K562 (cell line): ENCODE data around the gene GMPR2. TPM values are rescaled to one million over a fixed set of nuclear protein-coding genes. Genes with fewer than 3 reads are reported as not detected.

Source experiments
- ATAC-seq: fragments of 200-7000 bp; cut with Tn5 transposase; 3 replicates; pipeline ENCODE4 v1.9.1; 2020; ENCODE audit warnings: moderate library complexity
- BruUV-seq: library from RNA; stranded (reverse); fragments of 400-500 nt; replicated peaks from 2 replicates; lab custom pipeline; 2021; lab: Mats Ljungman, UMichigan
- CTCF ChIA-PET: fragments of 300-600 bp; formaldehyde crosslinking; extraction: SDS; loops from one replicate; lab custom pipeline; 2021; ENCODE audit warnings: low intra/inter-chr PET ratio; lab: Yijun Ruan, JAX
- POLR2A ChIA-PET: fragments of 300-600, 350-650 bp; sonication (Branson Sonifier 250); formaldehyde crosslinking; extraction: SDS; loops from one replicate; lab custom pipeline; 2021; ENCODE audit warnings: antibody characterized with exemption, inconsistent platforms; lab: Yijun Ruan, JAX
- DNase-seq, 4 experiments: peaks; one replicate each; pipeline versions ENCODE4 v3.0.0 to v3.0.0-alpha.2; 2011 to 2018; ENCODE audit warnings: low spot score in 3 of 4, mixed read lengths in 3 of 4; ENCODE audit errors: extremely low read depth in 1 of 4
- FAIRE-seq: peaks from 2 replicates; lab custom pipeline; 2011; peaks lifted over from hg19 to GRCh38; lab: Jason Lieb, UNC
- H2AFZ ChIP-seq: 2 replicates; pipeline ENCODE4 v1.6.0; 2011; ENCODE audit warnings: low read depth, low read length, control low read depth, inconsistent platforms
- H3K27ac ChIP-seq: fragments of 200-600 bp; 3 replicates; pipeline ENCODE4 v1.8.0; 2011; ENCODE audit warnings: low read depth, mild to moderate bottlenecking, control low read depth, inconsistent platforms, low read length, moderate library complexity, mixed read lengths; ENCODE audit errors: extremely low read depth
- H3K27me3 ChIP-seq, 2 experiments: fragments of 300-600 bp in 1 of 2; 2 replicates in 1 of 2; 3 replicates in 1 of 2; pipeline versions ENCODE4 v1.6.0 to v1.8.0; 2011; ENCODE audit warnings: inconsistent platforms in 2 of 2, low read length in 2 of 2, mild to moderate bottlenecking in 1 of 2, mixed read lengths in 1 of 2, moderate library complexity in 1 of 2; ENCODE audit not compliant: control insufficient read depth in 2 of 2, insufficient read depth in 2 of 2
- H3K36me3 ChIP-seq: fragments of 300-600 bp; 3 replicates; pipeline ENCODE4 v1.8.0; 2011; ENCODE audit warnings: mild to moderate bottlenecking, low read length, inconsistent platforms; ENCODE audit not compliant: control insufficient read depth, insufficient read depth
- H3K4me1 ChIP-seq, 2 experiments: fragments of 200-600 bp in 1 of 2; replicated peaks in 1 of 2; 2 replicates in 1 of 2; 3 replicates in 1 of 2; pipeline versions ENCODE4 v1.5.1 to v1.8.0; 2011; ENCODE audit warnings: inconsistent platforms in 2 of 2, low read length in 2 of 2, mild to moderate bottlenecking in 1 of 2, mixed read lengths in 1 of 2, moderate library complexity in 1 of 2; ENCODE audit not compliant: control insufficient read depth in 2 of 2, insufficient read depth in 2 of 2
- H3K4me2 ChIP-seq: 2 replicates; pipeline ENCODE4 v1.6.1; 2011; ENCODE audit warnings: low read length, control low read depth, inconsistent platforms, mixed read lengths; ENCODE audit not compliant: insufficient read depth
- H3K4me3 ChIP-seq: fragments of 200-600 bp; sonication (generic), shearing (Covaris generic); 2 replicates; pipeline ENCODE4 v1.5.1; 2016; ENCODE audit warnings: control low read depth, inconsistent platforms
- H3K79me2 ChIP-seq: fragments of 200-600 bp; 3 replicates; pipeline ENCODE4 v1.8.0; 2011; ENCODE audit warnings: low read length, inconsistent platforms; ENCODE audit not compliant: control insufficient read depth, insufficient read depth
- H3K9ac ChIP-seq, 2 experiments: 2 replicates each; pipeline versions ENCODE4 v1.6.0 to v1.6.1; 2011; ENCODE audit warnings: low read depth in 2 of 2, low read length in 2 of 2, control low read depth in 1 of 2, inconsistent platforms in 1 of 2, mild to moderate bottlenecking in 1 of 2, mixed read lengths in 1 of 2; ENCODE audit not compliant: insufficient read depth in 1 of 2
- H3K9me1 ChIP-seq: one replicate; pipeline ENCODE4 v1.6.0; 2011; ENCODE audit warnings: inconsistent platforms, mild to moderate bottlenecking, low read length, moderate library complexity; ENCODE audit not compliant: control insufficient read depth, insufficient read depth
- H3K9me3 ChIP-seq: replicated peaks from 2 replicates; pipeline ENCODE4 v1.5.1; 2011; ENCODE audit warnings: low read depth, low read length, inconsistent platforms; ENCODE audit not compliant: control insufficient read depth, insufficient read depth
- H4K20me1 ChIP-seq: replicated peaks from 2 replicates; pipeline ENCODE4 v1.6.1; 2011; ENCODE audit warnings: low read length, inconsistent platforms, mixed read lengths; ENCODE audit not compliant: control insufficient read depth, insufficient read depth
- CUX1 ChIP-seq: fragments of 200-800 bp; sonication (Bioruptor generic); IDR thresholded peaks from 2 replicates; pipeline ENCODE4 v1.6.1; 2016; ENCODE audit warnings: missing genetic modification characterization, missing compliant biosample characterization
- NCOA4 ChIP-seq: fragments of 450-650 bp; IDR thresholded peaks from 2 replicates; pipeline ENCODE4 v1.6.1; 2018; ENCODE audit warnings: mild to moderate bottlenecking; ENCODE audit not compliant: partially characterized antibody
- ZFPM2 ChIP-seq: fragments of 250-450 bp; sonication (Bioruptor Pico); IDR thresholded peaks from 2 replicates; pipeline ENCODE4 v1.5.1; 2022; ENCODE audit warnings: mild to moderate bottlenecking
- WGBS: fragments of 100-300 bp; shearing (Covaris generic); methylation state at CpG from one replicate; pipeline ENCODE4 v1.1.6; 2016; ENCODE audit warnings: low coverage, mixed read lengths; ENCODE audit not compliant: insufficient coverage; ENCODE audit errors: missing lambda C conversion rate; 5-methylcytosine and 5-hydroxymethylcytosine counted together
- in situ Hi-C: fragments of 300-500 bp; cut with MboI; formaldehyde crosslinking; loops from 4 replicates; pipeline ENCODE4 v1.15.0; 2018; ENCODE audit warnings: inconsistent platforms, mixed read lengths
- intact Hi-C: fragments of 100-400 bp; cut with micrococcal nuclease; formaldehyde crosslinking; loops from 2 replicates; pipeline ENCODE4 v1.14.2; 2022
- polyA plus RNA-seq, 8 experiments: library from polyadenylated mRNA; depleted of rRNA in 4 of 8; stranded (reverse) in 5 of 8; unstranded in 3 of 8; fragments of >200 nt; fragmentation: Nextera tagmentation in 2 of 8; fragmentation: Illumina TruSeq in 1 of 8; extraction: Ambion mirVana in 2 of 8; extraction: Trizol in 1 of 8; gene quantifications; 2 replicates each; pipeline versions ENCODE4 v1.2.1 to v1.2.3, GENCODE V29; 2011 to 2014; ENCODE audit warnings: inconsistent platforms in 1 of 8, missing spikeins in 1 of 8
- total RNA-seq, 7 experiments: library from RNA; depleted of rRNA in 6 of 7; stranded (reverse); fragments of >200 nt in 6 of 7; fragmentation: Illumina TruSeq in 2 of 7; extraction: Trizol in 2 of 7; gene quantifications; 2 replicates each; pipeline versions ENCODE4 v1.2.1 to v1.2.3, GENCODE V29; 2011 to 2021; ENCODE audit warnings: low replicate concordance in 1 of 7
- TF ChIP-seq, protein P1 (sequence below): fragments of 450-650 bp; IDR thresholded peaks from 2 replicates; pipeline ENCODE4 v1.7.1; 2018; ENCODE audit warnings: mild to moderate bottlenecking, low read depth; ENCODE audit not compliant: partially characterized antibody

The GMPR2 gene
- total and polyA plus RNA-seq, 9 of the 15 experiments (the other 6 are each of a cell fraction or from before 2014, with no cell fraction given): 26.4 to 67.4 (median 36.3) TPM

DNA sequence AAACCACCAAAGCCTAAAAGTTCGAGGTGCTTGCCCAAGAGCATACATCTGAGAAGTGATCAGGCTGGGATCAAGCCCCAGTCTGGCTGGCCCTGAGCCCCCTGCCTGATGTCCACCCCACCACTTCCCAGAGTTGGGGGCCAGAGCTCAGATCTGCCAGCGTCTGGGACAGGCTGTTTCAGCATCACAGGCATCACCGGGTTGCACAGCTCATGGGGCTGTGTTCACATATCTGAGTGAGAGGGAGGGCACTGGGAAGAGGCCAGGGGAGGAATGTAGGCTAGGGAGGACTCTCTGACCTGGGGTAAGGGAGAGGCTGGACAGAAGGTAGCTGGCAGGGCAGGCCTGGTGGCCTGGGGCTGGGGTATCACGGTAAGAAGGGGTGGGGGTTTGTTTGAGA, 24.2 kb downstream of the GMPR2 start:
- no peaks in the 10 kb centered on the region for H3K9me1 ChIP-seq
- CTCF ChIA-PET: no interaction called here

More for the DNA sequence above, 24.2 kb downstream of the GMPR2 start:
- Histone ChIP-seq H3K9me3 (no peaks in the 10 kb centered on the region), H3K4me3 (no peak overlapping the region), H2AFZ (no peak overlapping the region), H3K4me2 (peak overlapping the region; percentile 67), H3K27ac (peak overlapping the region; percentile 62), H3K9ac (peak overlapping the region; percentile 44 to 79; a peak in 3 of 4 replicates), H3K79me2 (no peaks in the 10 kb centered on the region), H4K20me1 (no peaks in the 10 kb centered on the region), H3K27me3 (no peaks in the 10 kb centered on the region), H3K4me1 (peaks cover 22 to 59% of the 10 kb centered on the region in 2 experiments; a peak in 4 of 5 replicates)
- in situ Hi-C loops: no loop called here
- 33% methylated on average over 3 of the region's 4 CpGs for WGBS
- ATAC-seq (no peak; the same call in 1 of the 3 replicates), FAIRE-seq (no peak), DNase-seq (no peak)
- no TSS peak for BruUV-seq
- intact Hi-C loops: no loop called here
- POLR2A ChIA-PET: interaction anchor here (0.7 to 1.6 kb wide), 7 partner anchors 8 to 51 kb away, joined by 3 to 7 read pairs (median 4); partner anchors contain the start of genes CIDEB, DHRS1, NOP9 and RABGGTA
- no peak for TF ChIP-seq CUX1 (CRISPR knock-in tag)
- TF ChIP-seq, protein P1, sequence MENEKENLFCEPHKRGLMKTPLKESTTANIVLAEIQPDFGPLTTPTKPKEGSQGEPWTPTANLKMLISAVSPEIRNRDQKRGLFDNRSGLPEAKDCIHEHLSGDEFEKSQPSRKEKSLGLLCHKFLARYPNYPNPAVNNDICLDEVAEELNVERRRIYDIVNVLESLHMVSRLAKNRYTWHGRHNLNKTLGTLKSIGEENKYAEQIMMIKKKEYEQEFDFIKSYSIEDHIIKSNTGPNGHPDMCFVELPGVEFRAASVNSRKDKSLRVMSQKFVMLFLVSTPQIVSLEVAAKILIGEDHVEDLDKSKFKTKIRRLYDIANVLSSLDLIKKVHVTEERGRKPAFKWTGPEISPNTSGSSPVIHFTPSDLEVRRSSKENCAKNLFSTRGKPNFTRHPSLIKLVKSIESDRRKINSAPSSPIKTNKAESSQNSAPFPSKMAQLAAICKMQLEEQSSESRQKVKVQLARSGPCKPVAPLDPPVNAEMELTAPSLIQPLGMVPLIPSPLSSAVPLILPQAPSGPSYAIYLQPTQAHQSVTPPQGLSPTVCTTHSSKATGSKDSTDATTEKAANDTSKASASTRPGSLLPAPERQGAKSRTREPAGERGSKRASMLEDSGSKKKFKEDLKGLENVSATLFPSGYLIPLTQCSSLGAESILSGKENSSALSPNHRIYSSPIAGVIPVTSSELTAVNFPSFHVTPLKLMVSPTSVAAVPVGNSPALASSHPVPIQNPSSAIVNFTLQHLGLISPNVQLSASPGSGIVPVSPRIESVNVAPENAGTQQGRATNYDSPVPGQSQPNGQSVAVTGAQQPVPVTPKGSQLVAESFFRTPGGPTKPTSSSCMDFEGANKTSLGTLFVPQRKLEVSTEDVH: no peak
- no peak for TF ChIP-seq NCOA4
- TF ChIP-seq ZFPM2 (CRISPR knock-in tag): no peak
- TF ChIP-seq, all 486 proteins: peak for 0
- no peaks in the 10 kb centered on the region; the same call in 1 of the 3 replicates for H3K36me3 ChIP-seq
